ENCODE measurements around the gene QARS1.

QARS1 gene

DNA sequence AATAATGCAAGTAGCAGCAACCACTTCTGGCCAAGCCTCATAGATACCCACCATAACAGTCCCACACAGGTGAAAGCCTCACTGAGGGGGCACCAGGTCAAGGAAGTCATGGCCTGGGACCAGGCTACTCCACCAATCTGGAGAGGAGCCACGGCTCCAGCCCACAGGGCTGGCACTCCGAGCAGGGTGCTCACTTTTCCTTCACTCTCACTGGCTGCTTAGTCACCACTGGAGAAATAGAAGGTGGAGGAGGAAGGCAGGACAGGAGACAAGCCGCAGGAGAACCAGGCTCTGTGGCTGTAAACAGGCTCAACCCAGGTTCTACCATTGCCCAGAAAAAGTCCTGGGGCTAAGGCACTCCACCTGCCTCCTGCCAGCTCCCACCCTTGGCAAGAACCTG lies 14.9 kb upstream of the QARS1 start:
- TF ChIP-seq, protein P1, sequence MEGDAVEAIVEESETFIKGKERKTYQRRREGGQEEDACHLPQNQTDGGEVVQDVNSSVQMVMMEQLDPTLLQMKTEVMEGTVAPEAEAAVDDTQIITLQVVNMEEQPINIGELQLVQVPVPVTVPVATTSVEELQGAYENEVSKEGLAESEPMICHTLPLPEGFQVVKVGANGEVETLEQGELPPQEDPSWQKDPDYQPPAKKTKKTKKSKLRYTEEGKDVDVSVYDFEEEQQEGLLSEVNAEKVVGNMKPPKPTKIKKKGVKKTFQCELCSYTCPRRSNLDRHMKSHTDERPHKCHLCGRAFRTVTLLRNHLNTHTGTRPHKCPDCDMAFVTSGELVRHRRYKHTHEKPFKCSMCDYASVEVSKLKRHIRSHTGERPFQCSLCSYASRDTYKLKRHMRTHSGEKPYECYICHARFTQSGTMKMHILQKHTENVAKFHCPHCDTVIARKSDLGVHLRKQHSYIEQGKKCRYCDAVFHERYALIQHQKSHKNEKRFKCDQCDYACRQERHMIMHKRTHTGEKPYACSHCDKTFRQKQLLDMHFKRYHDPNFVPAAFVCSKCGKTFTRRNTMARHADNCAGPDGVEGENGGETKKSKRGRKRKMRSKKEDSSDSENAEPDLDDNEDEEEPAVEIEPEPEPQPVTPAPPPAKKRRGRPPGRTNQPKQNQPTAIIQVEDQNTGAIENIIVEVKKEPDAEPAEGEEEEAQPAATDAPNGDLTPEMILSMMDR (conservative IDR thresholded peaks at IDR 0.05; ENCODE audit: low read length), result no peak
- no peak for TF ChIP-seq EZH2phosphoT487 (IDR thresholded peaks at IDR 0.05; ENCODE audit: borderline replicate concordance)
- H2AFZ ChIP-seq (ENCODE audit: low read length), result no peak overlapping the region
- no peaks in the 10 kb centered on the region for H3K27me3 ChIP-seq (ENCODE audit: insufficient read depth, low read length, poor library complexity, severe bottlenecking)
- peaks cover 7% of the 10 kb centered on the region for H3F3A ChIP-seq (ENCODE audit: low read depth)
- H3K9me3 ChIP-seq (ENCODE audit: insufficient read depth, low read depth, low read length), result no peaks in the 10 kb centered on the region
- peak overlapping the region; percentile 86 for H3K4me3 ChIP-seq (ENCODE audit: low read length, poor library complexity, severe bottlenecking)
- peaks cover 36% of the 10 kb centered on the region for H3K79me2 ChIP-seq (ENCODE audit: insufficient read depth, low read length)
- no peaks in the 10 kb centered on the region for H3K9me2 ChIP-seq (replicated peaks; ENCODE audit: low read depth, low read length)
- peaks cover 35% of the 10 kb centered on the region; the same call in 1 of the 2 replicates for H3K36me3 ChIP-seq (ENCODE audit: insufficient read depth, low read length)
- H3K4me2 ChIP-seq (ENCODE audit: low read depth, low read length, poor library complexity, severe bottlenecking), result peak overlapping the region; percentile 93
- H4K20me1 ChIP-seq (ENCODE audit: insufficient read depth, low read length, poor library complexity, severe bottlenecking), result peaks cover 3% of the 10 kb centered on the region
- H3K9ac ChIP-seq (ENCODE audit: low read depth, low read length, poor library complexity, severe bottlenecking), result peak overlapping the region; percentile 94
- peaks cover 21% of the 10 kb centered on the region for H3K4me1 ChIP-seq (ENCODE audit: insufficient read depth, low read length, poor library complexity, severe bottlenecking)

DNA sequence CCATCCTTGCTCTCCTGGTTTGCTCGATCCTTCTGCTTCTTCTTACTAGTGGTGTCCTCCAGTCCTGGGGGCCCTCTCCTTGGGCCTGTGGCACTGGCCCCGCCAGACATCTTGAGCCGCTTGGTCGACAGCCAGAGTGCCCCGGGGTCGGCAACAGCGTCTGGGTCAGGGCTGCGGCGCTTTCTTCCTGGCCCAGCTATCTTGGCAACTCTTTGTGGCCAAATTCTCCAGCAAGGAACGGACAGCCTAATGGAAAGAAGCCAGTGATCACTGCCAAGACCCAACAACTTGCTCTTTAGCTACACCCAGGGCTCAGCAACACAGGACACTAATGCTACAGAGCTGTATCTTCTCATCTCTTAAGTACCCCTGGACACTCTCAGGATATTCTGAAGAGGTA lies 14.5 kb upstream of the QARS1 start:
- peaks cover 40% of the 10 kb centered on the region; the same call in 1 of the 2 replicates for H3K36me3 ChIP-seq (ENCODE audit: insufficient read depth, low read length)
- no peaks in the 10 kb centered on the region for H3K27me3 ChIP-seq (ENCODE audit: insufficient read depth, low read length, poor library complexity, severe bottlenecking)
- H2AFZ ChIP-seq (ENCODE audit: low read length), result no peak overlapping the region
- H3K9me3 ChIP-seq (ENCODE audit: insufficient read depth, low read depth, low read length), result no peaks in the 10 kb centered on the region
- peak overlapping the region; percentile 93 for H3K4me2 ChIP-seq (ENCODE audit: low read depth, low read length, poor library complexity, severe bottlenecking)
- TF ChIP-seq, protein P1 (conservative IDR thresholded peaks at IDR 0.05; ENCODE audit: low read length), result no peak
- TF ChIP-seq EZH2phosphoT487 (IDR thresholded peaks at IDR 0.05; ENCODE audit: borderline replicate concordance), result no peak
- H4K20me1 ChIP-seq (ENCODE audit: insufficient read depth, low read length, poor library complexity, severe bottlenecking), result peaks cover 3% of the 10 kb centered on the region
- peaks cover 21% of the 10 kb centered on the region for H3K4me1 ChIP-seq (ENCODE audit: insufficient read depth, low read length, poor library complexity, severe bottlenecking)
- peaks cover 7% of the 10 kb centered on the region for H3F3A ChIP-seq (ENCODE audit: low read depth)
- H3K79me2 ChIP-seq (ENCODE audit: insufficient read depth, low read length), result peaks cover 36% of the 10 kb centered on the region
- peak overlapping the region; percentile 86 for H3K4me3 ChIP-seq (ENCODE audit: low read length, poor library complexity, severe bottlenecking)
- H3K9me2 ChIP-seq (replicated peaks; ENCODE audit: low read depth, low read length), result no peaks in the 10 kb centered on the region
- peak overlapping the region; percentile 94 for H3K9ac ChIP-seq (ENCODE audit: low read depth, low read length, poor library complexity, severe bottlenecking)

DNA sequence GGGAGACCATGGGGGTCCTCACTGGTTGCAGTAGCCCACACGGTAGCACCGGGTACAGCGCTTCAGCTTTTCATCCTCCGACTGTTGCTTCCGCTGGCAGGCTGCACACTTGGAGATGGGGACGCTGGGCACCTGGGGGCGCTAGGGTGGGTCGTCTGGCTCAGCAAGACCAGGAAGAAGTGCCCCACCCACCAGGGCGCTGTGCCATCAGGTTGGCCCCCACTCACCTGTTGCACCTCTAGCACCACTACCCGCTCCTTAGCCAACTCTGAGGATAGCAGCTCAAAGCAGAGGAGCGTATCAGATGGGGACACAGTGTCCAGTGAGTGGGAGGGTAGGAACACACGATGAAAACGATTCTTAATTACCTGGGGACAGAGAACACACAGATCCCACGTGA lies 7.7 kb upstream of the QARS1 start:
- H3K36me3 ChIP-seq (ENCODE audit: insufficient read depth, low read length), result peaks cover 75% of the 10 kb centered on the region
- H3K27me3 ChIP-seq (ENCODE audit: insufficient read depth, low read length, poor library complexity, severe bottlenecking), result no peaks in the 10 kb centered on the region
- H3K9ac ChIP-seq (ENCODE audit: low read depth, low read length, poor library complexity, severe bottlenecking), result no peak overlapping the region
- H3K9me3 ChIP-seq (ENCODE audit: insufficient read depth, low read depth, low read length), result no peaks in the 10 kb centered on the region
- H3K79me2 ChIP-seq (ENCODE audit: insufficient read depth, low read length), result peaks cover 6% of the 10 kb centered on the region; the same call in 1 of the 2 replicates
- no peaks in the 10 kb centered on the region for H4K20me1 ChIP-seq (ENCODE audit: insufficient read depth, low read length, poor library complexity, severe bottlenecking)
- no peak overlapping the region for H3K4me3 ChIP-seq (ENCODE audit: low read length, poor library complexity, severe bottlenecking)
- no peaks in the 10 kb centered on the region for H3F3A ChIP-seq (ENCODE audit: low read depth)
- no peaks in the 10 kb centered on the region for H3K9me2 ChIP-seq (replicated peaks; ENCODE audit: low read depth, low read length)
- H3K4me2 ChIP-seq (ENCODE audit: low read depth, low read length, poor library complexity, severe bottlenecking), result no peak overlapping the region
- TF ChIP-seq, protein P1 (conservative IDR thresholded peaks at IDR 0.05; ENCODE audit: low read length), result no peak
- no peak for TF ChIP-seq EZH2phosphoT487 (IDR thresholded peaks at IDR 0.05; ENCODE audit: borderline replicate concordance)
- H3K4me1 ChIP-seq (ENCODE audit: insufficient read depth, low read length, poor library complexity, severe bottlenecking), result no peaks in the 10 kb centered on the region
- H2AFZ ChIP-seq (ENCODE audit: low read length), result no peak overlapping the region

All from Loucy (cell line).